Measurements from ENCODE around the gene PRSS50. TPM values are rescaled to one million over a fixed set of nuclear protein-coding genes. Genes with fewer than 3 reads are reported as not detected.

Gene PRSS50
- polyA plus RNA-seq, 3 donors, result 2.9 to 4.8 (median 3.2) TPM

DNA sequence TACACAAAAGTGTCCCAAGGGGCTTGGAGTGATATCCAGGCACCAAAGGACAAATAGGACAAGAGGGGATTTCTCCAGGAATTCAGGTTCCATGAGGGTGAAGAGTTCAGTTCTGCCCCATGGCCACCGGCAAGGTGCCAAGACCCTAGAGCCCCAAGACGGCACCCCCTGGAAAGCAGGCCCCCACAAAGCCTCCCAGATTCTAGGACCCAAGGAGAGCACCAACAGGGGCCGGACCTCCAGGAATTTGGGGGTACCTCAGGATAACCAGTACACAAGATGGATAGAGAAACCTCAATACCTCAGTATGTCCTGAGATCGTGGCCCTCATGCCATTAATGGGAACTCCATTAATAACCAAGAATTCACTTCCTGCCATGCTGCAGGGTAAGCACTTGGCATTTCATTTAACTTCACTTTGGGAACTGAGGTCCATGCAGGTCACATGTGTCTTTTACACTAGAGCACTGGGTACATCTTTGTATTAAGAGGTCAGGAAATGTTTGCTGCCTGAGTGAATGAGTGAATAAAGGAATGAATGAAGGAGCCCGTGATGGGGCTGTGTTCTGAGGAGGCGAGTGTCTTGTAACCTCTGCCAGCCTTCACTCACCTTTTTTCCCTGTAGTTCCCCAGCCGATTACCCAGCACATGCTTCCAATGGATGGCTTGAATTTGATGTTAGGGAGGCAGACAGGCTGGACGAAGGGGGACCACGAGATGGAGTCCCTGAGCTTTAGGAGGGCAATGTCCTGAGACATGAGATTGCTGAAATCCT is 15.5 kb upstream of the PRSS50 start:
- DNase-seq (ENCODE audit: extremely low read depth in 1 of 11, low read depth in 9 of 11, low spot score in 4 of 11), result no peak

- DNase-seq (ENCODE audit: extremely low read depth in 1 of 11, low read depth in 9 of 11, low spot score in 4 of 11), result no peak
These were observed 14.1 kb upstream of the PRSS50 start for GRCh38 chr3:46731795-46732194.

DNA sequence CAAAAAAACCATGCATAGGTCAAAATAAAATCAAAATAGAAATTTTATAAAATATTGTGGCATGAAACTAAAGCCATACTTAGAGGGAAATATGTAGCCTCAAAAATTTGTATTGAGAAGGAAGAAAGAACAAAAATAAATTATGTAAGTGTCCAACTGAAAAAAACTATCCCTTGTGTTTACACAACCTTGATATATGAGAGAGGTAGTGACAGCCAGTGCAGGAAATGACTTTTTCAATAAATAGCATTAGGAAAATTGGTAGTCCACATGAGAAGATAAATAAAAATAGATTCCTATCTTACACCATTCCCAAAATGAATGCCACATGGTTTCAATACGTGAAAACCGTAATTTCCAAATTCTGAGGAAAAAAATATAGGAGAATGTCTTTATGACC is 13.2 kb upstream of the PRSS50 start:
- no peak for DNase-seq (ENCODE audit: extremely low read depth in 1 of 11, low read depth in 9 of 11, low spot score in 4 of 11)

DNA sequence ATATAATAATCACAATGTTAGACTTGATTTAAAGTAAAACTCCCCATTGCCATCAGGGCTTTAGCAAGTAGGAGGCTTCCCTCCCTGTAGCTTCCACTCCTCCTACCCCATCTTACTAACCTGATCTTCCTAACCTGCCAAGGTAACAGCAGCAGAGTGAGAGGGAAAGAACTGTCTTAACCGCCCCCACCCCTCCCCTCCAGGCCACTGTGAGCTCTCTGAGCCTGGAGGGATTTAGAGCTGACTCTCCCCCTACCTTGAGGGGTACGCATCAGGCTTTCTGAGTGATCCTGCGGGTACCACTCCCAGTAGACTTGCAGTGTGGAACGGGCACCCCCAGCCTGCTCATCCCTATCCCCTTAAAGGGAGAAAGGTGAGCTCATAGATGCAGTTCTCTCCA is 11.4 kb upstream of the PRSS50 start:
- DNase-seq (ENCODE audit: extremely low read depth in 1 of 11, low read depth in 9 of 11, low spot score in 4 of 11), result no peak

- DNase-seq (ENCODE audit: extremely low read depth in 1 of 11, low read depth in 9 of 11, low spot score in 4 of 11), result no peak
These were observed 8.1 kb upstream of the PRSS50 start for GRCh38 chr3:46725621-46726314.

DNA sequence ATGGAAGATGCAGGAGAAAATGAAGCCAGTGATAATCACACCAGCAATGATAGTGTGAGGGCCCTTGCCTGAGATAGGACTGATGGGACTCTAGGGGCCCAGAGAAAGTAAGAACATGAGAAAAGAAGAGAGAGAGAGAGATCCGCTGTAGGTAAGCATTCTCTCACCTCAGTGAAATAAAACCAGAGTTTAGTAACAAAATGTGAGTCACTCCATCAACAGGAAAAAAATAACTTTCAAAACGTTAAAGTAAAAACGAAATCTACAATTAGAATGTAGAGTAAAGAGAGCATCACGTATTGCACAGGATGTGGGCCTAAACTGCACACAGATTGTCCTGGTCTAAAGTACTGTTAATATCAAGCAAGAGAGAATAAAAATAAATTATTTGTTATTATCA is 6.8 kb upstream of the PRSS50 start:
- no peak for DNase-seq (ENCODE audit: extremely low read depth in 1 of 11, low read depth in 9 of 11, low spot score in 4 of 11)

- DNase-seq (ENCODE audit: extremely low read depth in 1 of 11, low read depth in 9 of 11, low spot score in 4 of 11), result no peak
These were observed 4.8 kb upstream of the PRSS50 start for GRCh38 chr3:46722443-46722842.

GRCh38 chr3:46721009-46721408 is 3.3 kb upstream of the PRSS50 start:
- DNase-seq (ENCODE audit: extremely low read depth in 1 of 11, low read depth in 9 of 11, low spot score in 4 of 11), result no peak

DNA sequence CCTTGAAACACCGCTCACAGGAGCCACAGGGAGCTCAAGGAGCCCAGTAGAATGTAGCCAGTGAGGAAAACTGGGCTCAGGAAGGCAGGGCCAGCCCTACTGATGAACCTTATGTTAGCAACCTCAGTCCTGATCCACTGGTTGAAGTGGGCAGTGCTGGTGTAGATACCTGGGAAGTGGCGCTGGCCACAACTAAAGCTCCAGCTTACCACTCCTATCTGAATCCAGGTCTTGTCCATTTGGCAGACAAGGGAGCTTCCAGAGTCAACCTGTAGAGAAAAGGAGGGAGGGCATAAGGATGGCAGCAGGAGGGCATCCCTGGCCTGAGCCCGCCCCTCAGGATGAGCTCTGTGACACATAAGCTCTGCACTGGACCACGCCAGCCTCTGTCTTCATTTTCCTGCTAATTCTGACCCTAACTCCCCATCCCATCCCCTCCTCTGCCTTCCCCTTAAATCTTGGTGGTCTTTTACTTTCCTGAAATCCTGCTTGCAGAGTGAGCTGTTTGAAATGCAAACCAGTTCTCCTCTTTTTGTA is 2.1 kb upstream of the PRSS50 start:
- DNase-seq (ENCODE audit: extremely low read depth in 1 of 11, low read depth in 9 of 11, low spot score in 4 of 11), result no peak

- DNase-seq (ENCODE audit: extremely low read depth in 1 of 11, low read depth in 9 of 11, low spot score in 4 of 11), result no peak
These were observed 1.4 kb upstream of the PRSS50 start for GRCh38 chr3:46719044-46719565.

DNA sequence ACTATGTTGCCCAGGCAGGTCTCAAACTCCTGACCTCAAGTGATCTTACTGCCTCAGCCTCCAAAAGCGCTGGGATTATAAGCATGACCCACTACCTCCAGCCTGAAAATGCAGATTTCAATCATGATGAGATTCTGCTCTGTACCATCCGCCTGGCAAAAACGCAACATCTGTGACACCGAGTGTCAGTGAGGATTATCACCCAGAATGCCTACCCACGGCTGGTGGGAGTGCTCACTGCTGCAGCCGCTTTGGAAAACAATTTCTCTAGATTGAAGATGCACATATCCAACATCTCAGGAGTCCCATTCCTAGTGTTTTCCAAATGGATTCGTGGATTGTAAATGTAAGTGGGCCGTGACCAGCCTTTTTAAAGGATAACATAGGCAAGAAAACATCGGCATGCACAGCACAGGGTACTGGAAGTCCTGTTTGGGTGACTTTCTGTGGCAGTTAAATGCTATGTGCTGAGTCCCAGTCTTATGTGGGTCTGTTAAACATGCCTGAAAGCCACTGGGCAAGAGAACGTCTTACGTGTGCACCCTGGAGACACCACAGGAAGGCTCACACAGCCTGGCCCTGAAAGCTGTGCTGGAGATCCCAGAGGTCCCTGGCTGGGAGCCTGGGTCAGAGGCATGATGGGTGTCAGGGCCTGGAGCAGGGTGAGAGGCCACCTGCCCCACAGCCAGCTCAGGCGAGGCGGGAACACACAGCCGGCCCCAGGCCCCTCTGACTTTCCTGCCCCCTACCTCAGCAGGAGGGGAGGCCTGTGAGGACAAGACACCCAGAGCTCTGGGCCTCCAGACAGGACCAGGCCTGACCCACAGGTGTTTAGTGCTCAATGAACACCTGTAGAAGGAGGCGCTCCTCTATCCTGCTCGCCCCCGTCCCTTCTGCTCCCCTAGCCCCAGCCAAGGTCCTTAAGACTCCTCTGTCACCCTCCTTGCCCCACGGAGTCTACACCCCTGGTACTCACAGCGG is 918 bp downstream of the PRSS50 start:
- DNase-seq (ENCODE audit: extremely low read depth in 1 of 11, low read depth in 9 of 11, low spot score in 4 of 11), result no peak

DNA sequence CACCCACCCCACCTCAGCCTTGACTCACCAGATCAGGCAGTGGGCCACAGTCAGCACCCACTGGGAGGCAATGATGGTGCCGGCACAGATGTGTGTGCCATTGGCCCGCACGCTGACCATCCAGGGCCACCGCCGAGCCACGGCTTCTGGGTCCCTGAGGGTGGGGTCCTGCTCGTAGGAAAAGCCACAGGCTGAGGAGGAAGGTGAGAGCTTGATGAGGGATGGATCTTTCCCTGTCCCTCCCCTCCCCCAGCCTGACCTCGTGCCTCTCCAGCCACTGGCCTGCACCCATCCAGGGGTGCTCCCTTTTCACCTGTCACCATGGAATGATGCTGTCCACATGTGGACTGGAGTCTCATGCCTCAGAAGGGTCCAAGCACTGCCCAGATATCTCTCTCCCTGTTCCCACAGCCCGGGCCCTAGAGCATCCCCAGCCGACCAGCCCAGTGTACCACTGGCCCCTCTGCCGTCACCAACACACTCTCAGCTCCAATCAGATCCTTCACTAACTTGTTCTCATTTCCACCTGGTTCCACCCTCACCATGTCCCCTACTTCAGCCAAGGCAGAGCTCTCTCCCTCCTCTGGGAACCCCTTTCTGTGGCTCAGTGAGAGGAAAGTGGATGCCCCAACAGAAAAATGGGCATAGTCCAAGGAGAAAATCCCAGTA is 2.0 kb downstream of the PRSS50 start:
- DNase-seq (ENCODE audit: extremely low read depth in 1 of 11, low read depth in 9 of 11, low spot score in 4 of 11), result no peak

GRCh38 chr3:46714728-46715506 is 2.8 kb downstream of the PRSS50 start:
- DNase-seq (ENCODE audit: extremely low read depth in 1 of 11, low read depth in 9 of 11, low spot score in 4 of 11), result no peak

DNA sequence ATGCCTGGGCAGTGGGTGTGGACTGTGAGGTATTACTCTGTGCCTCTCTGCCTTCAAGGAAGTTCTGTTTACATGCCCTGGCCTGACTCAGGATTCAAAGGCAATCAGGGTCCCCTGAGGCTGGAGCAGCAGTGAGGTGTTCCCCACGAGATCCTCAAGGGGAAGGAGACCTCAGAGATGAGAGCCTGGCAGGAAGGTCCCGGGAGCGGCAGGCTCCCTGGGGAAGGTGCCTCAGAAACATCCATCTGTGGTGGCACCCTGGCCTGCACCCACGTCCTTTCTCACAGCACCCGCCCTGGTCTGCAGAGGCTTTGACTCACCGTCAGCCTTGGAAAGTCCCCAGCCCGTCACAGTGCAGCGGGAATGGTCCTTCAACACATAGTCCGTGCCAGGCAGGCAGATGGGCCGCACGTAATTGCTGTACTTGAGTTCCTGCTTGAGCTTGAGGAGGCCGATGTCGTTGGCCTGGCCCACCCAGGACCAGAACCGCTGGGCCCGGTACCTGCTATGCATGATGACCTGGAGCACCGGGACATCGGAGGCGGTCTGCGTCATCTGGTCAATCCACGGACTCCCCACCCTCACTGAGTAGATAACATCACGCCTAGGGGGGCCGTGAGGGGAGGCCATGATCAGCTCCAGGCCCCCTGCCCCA is 3.6 kb downstream of the PRSS50 start:
- DNase-seq (ENCODE audit: extremely low read depth in 1 of 11, low read depth in 9 of 11, low spot score in 4 of 11), result no peak

DNA sequence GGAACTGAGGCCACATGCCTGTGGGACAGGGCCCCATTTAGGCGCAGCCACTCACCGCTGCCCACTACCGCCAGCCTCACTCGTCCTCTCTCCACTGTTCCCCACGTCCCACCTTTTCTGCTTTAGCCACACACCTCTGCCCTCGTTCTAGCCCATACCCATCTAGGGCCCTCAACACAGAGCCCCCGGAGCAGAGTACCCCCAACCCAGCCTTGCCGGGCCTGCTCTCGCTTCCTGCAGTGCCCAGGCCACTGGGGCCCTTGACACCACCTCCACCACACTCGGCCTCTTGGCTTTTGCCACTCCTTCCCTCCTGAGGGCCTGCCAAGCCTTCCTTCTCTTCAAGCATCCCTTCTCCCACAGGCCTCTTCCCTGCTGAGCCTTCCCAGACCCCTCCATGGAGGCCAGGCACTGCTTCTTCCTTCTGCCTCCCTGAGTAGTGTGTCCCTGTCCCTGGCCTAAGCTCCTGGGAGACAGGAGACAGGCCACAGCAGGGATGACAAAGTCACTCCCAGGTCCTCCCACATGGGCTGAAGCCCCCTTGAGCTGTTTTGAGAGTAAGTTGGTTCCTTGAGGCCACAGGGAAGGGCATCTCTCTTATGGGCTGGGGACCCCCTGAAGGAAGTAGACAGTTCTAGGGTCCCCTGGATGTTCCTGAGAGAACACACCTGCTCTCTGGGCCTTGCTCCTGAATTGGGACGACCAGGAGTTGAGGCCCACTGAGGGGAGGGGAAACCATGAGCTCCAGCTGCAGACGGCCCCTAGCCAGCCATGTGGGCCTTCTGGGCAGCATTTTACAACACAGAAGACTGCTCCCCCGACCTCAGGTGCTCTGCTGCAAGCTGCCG is 4.4 kb downstream of the PRSS50 start:
- DNase-seq (ENCODE audit: extremely low read depth in 1 of 11, low read depth in 9 of 11, low spot score in 4 of 11), result no peak

- DNase-seq (ENCODE audit: extremely low read depth in 1 of 11, low read depth in 9 of 11, low spot score in 4 of 11), result no peak
These were observed 5.2 kb downstream of the PRSS50 start for GRCh38 chr3:46712191-46713049.
